ENCODE results near the gene CCL18.

DNA sequence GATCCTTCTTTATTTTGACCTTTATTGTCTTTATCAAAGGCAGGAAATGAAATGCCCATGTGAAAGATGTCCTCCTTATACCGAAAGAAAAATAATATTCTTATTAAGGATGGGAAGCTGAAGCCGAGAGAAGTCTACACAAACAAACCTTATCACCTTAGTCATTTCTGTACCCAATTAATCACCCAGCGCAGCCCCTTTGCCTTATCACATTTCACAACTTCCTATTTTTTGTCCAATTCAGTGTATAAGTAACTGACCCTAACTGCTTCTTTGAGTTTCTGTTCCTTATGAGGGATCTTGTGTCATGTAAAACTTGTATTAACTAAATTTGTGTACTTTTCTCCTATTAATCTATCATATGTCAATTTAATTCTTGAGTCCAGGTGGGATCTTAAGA lies 29.9 kb upstream of the CCL18 start:
- no peak for TF ChIP-seq CTCF (IDR thresholded peaks at IDR 0.05; ENCODE audit: poor library complexity, severe bottlenecking)
- TF ChIP-seq EP300 (conservative IDR thresholded peaks at IDR 0.05; ENCODE audit: poor library complexity, severe bottlenecking) = no peak
